ENCODE results near the gene MPP1.
"Not testable (repeated sequence)": the region's sequence is repeated elsewhere in the genome, so short reads cannot be mapped to it uniquely, and the experiment has no call there.

MPP1 gene

DNA sequence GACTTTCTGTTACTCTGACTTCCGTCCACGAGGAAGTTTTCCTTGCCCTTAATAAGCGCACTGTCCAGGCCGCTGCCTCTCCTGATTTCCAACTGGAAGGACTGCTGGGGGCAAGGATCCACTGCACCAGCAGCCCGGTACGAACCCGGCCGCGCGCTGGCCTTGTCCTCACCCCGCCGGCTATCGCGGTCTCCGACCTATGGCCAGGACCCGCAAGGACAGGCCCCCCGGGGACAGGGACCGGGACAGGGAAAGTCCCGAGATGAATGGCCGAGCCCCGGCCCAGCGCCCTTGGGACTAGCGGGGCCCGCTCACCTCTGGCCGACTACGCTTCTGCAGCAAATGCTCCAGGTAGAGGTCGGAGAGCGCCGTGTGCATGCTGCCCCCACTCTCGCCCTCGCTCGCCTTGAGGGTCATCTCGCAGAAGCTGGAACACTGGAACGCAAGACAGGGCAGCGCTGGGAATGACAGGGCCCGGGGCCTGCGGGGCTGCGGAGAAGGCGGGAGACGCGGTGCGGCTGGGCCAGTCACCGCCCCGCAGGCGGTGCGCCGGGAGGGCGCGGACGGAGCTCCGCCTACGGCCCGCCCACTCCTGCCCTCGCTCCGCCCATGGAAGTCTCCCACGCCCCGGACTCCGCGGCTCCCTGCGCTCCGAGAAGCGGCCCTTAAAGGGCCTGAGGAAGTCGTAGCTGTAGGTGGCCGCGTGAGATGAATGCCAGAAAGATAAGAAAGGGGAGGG, at the start of gene MPP1:
Gene MPP1 (minus strand): TSS at position 529 of the 739 bp plus-strand sequence. CDS start 112 bp downstream, at position 417.
- peak; percentile 94 for DNase-seq (ENCODE audit: low spot score)

DNA sequence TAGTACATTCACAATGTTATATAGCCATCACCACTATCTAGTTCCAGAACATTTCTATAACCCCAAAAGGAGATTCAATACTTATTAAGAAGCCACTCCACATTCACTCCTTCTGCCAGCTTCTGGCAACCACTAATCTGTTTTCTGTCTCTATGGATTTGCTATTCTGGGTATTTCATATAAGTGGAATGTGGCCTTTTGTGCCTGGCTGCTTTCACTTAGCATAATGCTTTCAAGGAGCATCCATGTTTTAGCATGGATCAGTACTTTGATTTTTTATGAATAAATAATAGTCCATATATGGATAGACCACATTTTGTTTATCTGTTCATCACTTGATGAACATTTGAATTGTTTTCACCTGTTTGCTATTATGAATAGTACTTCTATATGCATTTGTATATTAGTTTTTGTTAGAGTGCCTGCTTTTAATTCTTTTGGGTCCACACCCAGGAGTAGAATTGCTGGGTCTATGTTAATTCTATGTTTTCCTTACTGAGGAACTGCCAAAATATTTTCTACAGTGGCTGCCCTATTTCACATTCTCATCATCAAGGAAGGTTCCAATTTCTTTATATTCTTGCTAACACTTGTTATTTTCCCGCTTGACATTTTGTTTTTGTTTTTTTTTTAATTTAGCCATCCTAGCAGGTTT, 45.8 kb upstream of the MPP1 start:
- DNase-seq (ENCODE audit: low spot score), result no peak

DNA sequence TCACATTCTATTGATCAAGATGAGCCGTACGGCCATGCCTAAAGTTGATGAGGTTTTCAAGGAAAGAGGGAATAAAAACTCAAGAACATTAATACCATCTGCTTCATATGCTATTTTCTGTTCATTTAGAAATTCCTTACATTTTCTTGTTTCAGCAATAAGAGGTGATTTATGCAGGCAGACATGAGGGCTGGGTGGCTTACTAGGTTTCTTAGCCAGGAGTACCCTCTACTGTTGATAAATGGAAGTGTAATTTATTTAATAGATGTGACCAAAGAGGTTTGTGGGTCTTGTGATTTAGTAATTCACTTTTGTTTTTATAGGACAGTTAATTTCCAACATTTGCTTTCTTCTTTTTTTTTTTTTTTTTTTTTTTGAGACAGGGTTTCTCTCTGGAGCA, 35.6 kb upstream of the MPP1 start:
- peak; percentile 46 for DNase-seq (ENCODE audit: low spot score)

DNA sequence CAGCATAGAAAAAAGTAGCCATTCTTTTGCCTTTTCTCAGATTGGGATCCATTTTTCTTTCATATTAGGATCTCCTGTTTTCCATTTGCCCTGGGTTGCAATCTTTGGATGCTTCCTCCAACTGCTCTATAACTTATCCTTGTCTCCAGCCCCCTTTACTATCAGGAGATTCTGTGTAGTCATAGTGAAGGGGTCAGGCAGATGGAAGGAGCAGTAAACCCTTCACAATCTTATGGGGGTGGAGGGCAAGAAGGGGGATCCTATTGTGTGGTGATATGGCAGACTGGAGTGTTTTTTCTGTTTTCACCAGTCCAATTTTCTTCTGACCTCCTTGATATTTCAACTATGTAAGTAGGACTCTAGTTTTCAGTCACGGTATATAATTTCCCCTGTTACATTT, 30.9 kb upstream of the MPP1 start:
- no peak for DNase-seq (ENCODE audit: low spot score)

DNA sequence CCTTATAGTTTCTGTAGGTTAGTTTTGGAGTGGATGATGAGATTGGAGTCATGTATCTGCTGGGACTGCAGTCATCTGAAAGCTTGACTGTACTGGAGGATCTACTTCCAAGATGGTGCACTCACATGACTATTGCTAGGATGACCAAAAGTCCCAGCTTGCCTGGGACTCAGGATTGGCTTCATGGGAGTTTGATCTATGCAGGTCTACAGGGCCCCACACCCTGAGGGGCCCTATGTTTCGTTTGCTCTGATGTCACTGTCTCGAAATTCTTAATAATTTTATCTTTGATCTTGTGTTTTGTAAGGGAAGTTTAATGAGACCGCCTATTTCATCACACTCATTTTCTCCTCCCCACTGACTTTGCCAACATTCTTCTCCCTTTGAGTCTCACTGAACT, 29.3 kb upstream of the MPP1 start, which contains the start of gene SMIM9:
Gene SMIM9 (minus strand): TSS at position 101 of the 400 bp plus-strand sequence. CDS start 3,806 bp downstream, outside the sequence.
- DNase-seq (ENCODE audit: low spot score), result no peak

DNA sequence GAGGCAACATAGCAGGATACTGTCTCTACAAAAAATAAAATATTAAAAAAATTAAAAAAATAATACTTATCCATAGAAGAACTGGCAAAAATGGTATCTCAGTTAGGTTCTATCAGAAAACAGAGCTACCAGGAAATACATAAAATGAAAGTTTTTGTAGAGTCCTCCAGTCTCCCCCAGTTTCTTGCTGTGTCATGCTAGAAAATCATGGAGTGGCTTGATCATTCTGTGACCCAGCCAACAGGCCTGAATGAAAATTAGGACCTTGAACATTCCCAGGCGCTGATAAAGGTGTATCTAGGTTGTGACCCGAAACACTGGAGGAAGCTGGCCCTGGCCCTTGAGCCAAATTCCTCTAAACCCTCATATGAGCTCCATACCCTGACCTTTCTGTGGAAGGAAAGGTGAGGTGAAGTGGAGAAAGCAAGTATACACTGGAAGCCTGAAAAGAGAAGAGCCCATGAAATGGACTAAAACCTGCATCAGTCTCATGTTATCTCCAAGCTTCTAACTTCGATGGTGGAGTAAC, 28.5 kb upstream of the MPP1 start:
- no peak for DNase-seq (ENCODE audit: low spot score)

DNA sequence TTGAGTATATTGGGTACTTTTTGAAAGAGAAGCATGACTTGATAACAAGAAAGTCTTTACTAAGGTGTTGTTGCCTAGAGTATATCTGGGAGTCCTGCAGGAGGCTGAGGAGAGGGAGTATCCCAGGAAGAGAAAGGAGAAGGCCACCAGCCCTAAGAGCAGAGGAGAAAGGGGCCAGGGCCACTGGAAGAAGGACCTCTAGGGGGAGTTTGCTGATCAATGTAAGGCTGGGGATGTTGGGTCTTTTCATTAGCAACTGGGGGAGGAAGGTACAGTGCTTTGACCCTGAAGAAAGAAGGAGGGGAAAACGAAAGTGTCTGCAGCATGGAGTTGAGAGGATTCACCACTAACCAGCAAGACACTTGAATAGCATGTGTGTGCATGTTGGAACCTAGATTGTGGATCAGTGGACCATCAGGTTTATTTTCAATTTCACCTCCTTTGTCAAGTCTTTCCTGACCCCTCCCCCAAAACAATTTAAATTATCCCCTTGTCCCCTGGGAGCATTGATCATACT, 24.7 kb upstream of the MPP1 start:
- no peak for DNase-seq (ENCODE audit: low spot score)

DNA sequence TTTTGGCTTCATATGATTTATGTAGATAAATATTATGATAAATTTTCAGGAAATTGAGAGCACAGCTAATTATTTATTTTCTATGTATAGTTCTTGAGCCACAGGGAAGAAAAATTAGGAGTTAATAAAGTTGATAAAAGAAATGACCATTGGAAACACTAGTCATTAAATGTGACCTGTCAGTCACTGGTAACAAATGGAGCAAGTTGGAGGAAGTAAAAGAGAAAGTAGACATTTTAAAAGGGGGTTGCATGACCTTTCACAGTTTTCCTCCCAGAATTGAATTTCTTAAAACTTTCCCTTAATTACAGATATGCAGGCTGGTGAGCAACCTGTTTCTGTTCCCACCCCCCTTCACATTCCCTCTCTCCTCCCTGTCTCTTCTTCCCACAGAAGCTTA, 23.8 kb upstream of the MPP1 start:
- no peak for DNase-seq (ENCODE audit: low spot score)

DNA sequence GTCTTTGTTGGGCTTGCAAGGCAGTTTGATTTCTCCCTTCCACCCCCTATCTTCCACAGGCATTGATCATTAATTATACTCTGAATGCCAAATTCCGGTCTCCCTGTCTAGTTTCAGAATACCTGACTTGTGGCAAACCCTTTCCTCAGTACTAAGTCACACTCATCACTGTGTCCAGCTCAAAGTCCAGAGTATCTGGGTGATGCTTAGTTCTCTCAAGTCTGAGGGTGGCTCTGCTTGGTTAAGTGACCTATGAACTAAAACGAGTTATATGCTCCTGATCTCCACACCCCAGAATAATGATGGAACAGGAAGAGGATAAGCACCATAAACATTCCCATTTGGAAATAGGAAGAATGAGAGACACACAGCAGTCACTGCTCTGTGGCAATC, 22.7 kb upstream of the MPP1 start:
- no peak for DNase-seq (ENCODE audit: low spot score)

DNA sequence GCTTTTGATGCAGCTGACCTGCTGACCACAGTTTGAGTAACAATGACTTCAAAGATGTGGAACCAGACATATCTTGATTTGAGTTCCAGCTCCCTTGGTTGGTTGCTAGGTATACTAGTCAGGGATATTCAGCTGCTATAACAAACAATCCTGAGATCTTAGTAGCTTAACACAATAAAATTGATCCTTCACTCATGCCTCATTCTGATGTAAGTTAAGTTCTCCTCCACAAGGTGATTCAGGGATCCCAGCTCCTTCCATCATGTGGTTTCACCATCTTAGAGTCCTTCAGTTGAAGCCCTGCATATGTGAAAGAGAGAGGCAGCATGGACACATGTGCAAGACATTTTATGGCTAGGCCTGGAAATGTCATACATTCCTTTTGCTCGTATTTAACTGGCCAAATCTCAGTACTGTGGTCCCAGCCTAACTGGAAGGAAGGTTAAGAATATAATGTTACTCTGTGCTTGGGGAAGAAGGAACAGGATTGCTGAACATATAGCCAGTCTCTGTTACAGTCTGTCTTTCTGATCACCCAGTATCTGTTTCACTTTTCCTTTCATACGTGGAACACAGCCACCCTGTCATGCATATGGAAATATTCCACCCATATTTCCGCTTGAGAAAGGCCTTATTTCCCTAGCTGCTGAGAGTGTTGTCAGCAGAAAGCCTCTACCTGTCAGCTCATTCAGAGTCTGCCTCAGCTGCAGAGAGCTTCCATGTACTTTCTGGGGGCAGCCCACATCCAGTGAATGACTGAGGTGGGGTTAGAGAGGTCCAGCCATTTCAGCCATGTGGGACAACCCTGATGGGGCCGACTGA, 22.1 kb upstream of the MPP1 start:
- DNase-seq (ENCODE audit: low spot score), result no peak

DNA sequence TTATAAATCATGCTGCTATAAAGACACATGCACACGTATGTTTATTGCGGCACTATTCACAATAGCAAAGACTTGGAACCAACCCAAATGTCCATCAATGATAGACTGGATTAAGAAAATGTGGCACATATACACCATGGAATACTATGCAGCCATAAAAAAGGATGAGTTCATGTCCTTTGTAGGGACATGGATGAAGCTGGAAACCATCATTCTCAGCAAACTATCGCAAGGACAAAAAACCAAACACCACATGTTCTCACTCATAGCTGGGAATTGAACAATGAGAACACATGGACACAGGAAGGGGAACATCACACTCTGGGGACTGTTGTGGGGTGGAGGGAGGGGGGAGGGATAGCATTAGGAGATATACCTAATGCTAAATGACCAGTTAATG, 20.3 kb upstream of the MPP1 start:
- not testable (repeated sequence) for DNase-seq (ENCODE audit: low spot score)

DNA sequence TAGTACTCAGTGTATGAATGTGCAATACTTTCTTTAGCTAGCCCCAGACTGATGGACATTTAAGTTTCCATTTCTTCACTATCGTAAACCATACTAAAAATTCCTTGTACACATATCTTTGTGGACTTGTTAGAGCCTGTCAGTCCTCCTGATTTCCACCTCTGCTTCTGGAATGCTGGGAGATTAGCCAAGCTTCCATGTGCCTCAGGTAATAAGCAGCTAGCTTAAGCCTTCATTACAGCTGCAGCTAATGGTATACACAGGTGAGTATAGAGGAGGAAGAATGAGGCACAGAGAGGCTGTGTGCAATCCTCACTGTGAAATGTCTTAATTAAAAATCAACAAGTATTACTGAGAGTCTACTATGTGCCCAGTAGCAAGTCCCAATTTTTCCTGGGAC, 19.4 kb upstream of the MPP1 start:
- DNase-seq (ENCODE audit: low spot score), result no peak

DNA sequence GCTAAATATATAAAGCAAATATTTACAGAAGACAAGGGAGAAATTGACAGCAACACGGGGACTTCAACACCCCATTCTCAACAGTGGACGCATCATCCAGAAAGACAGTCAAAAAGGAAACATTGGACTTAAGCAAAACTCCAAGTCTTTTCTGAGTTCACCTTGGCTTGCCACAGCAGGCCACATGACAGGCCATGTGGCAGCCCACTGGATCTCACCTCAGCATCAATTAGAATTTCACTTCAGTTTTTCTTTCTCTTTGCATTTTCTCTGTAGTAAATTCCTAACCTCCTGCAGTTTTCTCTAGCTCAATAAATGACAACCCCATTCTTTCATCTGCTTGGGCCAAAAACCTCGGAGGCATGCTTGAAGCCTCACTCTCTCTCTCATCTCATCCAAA, 16.7 kb upstream of the MPP1 start:
- DNase-seq (ENCODE audit: low spot score), result no peak

DNA sequence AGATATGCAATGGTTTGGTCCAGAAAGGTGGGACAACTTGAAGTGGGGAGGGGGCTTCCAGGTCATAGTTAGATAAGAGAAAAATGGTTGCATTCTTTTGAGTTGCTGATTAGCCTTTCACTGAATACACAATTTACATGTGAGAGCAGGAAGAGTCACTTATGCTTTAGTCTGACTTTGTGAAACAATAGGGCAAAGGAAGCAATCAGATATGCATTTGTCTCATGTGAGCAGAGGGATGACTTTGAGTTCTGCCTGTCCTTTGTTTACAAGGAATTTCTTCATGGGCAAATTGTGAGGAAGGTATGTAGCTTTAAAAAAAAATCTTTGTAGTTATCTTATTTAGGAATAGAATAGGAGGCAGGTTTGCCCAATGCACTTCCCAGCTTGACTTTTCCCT, 16.2 kb upstream of the MPP1 start:
- no peak for DNase-seq (ENCODE audit: low spot score)

DNA sequence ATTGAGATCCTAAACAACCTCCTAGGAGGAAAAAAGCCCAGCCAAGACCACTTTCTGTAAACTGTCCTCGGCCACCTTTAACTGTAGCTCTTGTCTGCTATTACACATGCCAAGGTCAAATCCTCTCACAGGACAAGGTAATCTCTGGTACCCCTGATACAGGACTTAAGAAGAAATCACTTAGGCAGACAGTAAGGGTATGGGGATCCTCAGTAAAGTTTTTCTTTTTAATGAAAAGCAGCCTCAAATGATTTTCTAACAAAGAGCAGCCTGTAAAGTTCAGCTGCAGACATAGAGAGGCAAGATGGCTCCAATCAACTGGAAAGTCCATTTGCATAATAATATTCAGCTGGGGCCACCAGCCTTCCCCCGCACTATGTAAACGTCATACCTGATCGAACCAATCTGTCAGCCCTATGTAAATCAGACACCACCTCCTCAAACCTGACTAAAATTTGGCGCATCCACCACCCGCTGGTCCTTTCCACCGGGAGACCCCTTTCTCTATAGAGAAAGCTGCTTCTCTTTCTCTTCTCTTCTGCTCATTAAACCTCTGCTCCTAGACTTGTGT, 14.6 kb upstream of the MPP1 start:
- no peak for DNase-seq (ENCODE audit: low spot score)

DNA sequence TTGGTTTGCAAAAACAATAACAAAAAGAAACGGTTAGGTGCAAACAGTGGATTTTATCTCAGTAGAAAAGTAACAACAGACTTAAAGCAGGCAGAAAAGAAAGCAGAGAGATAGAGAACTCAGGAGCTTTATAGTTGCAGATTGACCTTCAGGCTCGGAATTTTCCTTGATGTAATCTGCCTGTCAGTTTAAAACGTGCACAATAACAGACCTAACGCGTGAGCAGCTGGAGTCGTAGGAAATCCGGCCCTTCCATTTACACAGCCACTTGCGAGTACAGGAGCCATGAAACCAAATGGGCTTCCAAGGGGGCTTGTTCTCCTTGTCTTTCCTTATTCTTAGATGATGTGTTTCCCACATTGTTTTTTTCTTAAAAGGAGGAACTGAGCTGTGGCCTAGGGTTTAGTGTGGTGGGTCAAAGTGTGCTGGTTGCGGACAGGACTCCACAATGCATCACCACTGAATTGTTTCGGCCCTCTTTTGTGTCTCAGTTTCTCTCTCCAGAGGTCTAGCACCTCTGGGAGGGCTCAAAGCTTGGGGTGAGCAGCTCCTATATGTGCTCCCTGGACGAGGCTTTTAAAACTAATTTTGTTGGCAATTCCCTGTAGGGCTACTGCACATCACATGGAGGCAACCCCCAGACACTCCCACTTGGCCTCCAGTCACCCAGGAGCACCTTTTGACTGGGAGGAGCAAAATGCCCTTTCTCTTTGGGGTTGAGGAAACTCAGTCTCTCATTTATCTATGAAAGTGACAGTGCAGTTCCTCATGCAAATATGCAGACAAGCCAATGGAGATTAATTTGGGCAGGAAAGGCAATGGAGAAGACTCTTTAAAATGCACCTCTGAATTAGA, 13.9 kb upstream of the MPP1 start:
- no peak for DNase-seq (ENCODE audit: low spot score)

DNA sequence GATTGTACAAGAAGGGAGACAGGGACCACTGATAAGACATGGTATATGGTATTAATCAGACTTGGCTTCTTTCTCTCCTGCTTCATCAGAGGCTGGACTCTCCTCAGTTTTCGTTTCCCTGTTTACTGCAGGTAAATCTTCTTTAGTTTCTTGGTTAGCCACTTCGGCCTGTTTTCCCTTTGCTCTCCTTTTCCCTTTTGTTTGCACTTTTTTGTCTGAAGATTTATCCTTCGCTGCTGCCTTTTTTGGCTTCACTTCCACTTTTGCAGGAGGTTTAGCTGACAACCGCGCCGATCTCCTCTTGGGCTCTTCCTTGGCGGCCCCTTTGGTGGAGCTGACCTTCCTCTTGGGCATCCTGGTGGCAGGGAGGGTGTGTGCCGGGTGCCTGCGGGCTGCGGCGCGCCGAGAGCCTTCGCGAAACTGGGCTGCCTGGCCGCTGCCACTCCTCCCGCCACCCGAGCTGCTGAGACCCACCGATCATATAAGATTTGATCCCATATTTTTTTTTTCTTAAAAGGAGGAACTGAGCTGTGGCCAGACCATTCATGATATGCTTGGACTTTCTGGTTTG, 11.8 kb upstream of the MPP1 start:
- DNase-seq (ENCODE audit: low spot score), result not testable (repeated sequence)

DNA sequence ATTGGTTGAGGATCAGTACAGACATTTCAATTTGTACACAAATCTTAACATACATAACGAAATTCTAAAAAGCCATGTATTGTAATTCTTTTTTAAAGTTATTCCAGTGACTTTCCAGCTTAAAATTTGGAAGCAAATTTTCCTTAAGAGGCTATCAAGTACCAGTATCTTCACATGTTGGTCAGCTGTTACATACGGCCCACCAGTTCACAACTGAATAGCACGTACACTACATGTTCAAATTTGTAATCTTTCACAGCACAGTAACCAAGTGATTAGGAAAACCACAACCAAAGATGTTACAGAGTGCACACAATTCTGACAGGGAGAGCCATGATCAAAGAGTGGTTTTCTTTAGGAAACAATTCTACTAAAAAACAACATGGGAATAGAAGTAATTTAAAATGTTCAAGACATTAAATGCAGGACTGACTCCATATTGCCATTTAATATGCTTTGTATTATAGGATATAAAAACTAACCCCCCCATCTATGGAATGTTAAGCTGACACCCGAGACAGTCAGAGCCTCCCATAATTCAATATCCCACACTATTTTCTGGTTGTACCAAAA, 11.1 kb upstream of the MPP1 start:
- DNase-seq (ENCODE audit: low spot score), result not testable (repeated sequence)

DNA sequence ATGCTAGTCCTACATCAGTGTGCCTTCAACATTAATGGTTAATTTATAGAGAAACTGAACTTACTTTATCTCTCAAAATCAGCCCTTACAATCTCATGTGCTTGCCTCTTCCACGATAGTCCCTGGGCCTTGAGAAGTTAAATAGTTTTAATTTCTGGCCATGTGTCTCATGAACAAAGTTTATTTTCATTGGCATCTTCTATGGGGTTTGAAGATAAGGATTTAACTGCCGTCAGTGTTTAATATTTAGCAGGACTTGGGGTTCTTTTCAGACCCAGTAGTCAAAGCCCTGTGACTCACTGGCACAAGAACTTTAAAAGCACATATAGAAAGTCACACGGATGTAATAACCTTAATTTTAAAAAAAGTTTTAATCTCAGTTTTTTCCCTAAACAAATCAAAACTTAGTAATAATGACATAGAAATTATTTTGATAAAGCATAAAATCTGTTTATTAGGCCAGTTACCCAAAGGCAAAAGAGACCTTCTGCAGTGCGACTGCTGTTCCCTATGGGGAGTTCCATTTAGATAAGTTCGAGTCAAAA, 10.1 kb upstream of the MPP1 start:
- no peak for DNase-seq (ENCODE audit: low spot score)

DNA sequence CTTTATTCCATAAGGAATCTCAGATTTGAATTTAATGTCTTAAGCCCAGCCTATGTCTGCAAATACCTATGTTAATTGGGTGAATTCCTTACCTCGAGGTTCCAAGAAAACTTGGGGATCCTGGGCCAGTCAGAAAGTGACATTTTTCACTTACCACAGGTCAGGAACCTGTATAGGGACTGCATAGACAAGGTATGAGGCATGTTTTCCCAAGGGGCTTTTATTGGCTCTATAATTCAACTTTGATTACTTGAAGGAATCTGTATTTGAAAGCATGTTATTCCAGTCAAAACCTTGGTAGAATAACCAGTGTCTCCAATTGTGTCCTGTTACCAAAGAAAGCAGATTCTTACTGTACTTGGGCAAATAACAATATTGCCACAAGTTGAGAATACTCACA, 8.5 kb upstream of the MPP1 start:
- DNase-seq (ENCODE audit: low spot score), result no peak

Measured in D341Med (cell line).